Tibial nerve (tissue), 4 donors: ENCODE data around the gene BCL2. TPM values are rescaled to one million over a fixed set of nuclear protein-coding genes. Genes with fewer than 3 reads are reported as not detected.

Experiments
- DNase-seq, 2 donors: peaks; one replicate each; pipeline ENCODE4 v3.0.0-alpha.2; 2019; ENCODE audit warnings: low spot score in 2 of 2
- H3K27ac ChIP-seq, 4 donors: fragments of 200-600 bp; sonication (generic) in 3 of 4; one replicate each; pipeline ENCODE4 v1.5.1; 2017 to 2019; ENCODE audit warnings: mild to moderate bottlenecking in 1 of 4
- H3K27me3 ChIP-seq, 2 donors: fragments of 200-600 bp; sonication (generic) in 1 of 2; one replicate each; pipeline versions ENCODE4 v1.5.1 to v1.6.0; 2017 to 2019
- H3K36me3 ChIP-seq, 3 donors: fragments of 200-600 bp; sonication (generic); one replicate each; pipeline ENCODE4 v1.5.1; 2018 to 2019
- H3K4me1 ChIP-seq, 4 donors: fragments of 200-600 bp; sonication (generic) in 3 of 4; one replicate each; pipeline ENCODE4 v1.5.1; 2017 to 2019
- H3K4me3 ChIP-seq, 4 donors: fragments of 200-600 bp; sonication (generic) in 3 of 4; one replicate each; pipeline ENCODE4 v1.5.1; 2017 to 2019; ENCODE audit warnings: mild to moderate bottlenecking in 1 of 4, moderate library complexity in 1 of 4
- H3K9me3 ChIP-seq, 4 donors: fragments of 200-600 bp; sonication (generic) in 3 of 4; one replicate each; pipeline ENCODE4 v1.5.1; 2017 to 2019
- CTCF ChIP-seq, 5 experiments: fragments of 200-600 bp in 3 of 5; fragments of 450-650 bp in 2 of 5; sonication (generic) in 3 of 5; IDR thresholded peaks; one replicate each; pipeline ENCODE4 v1.5.1; 2016 to 2019; ENCODE audit warnings: antibody characterized with exemption in 5 of 5, mild to moderate bottlenecking in 3 of 5, moderate library complexity in 2 of 5
- EP300 ChIP-seq, 2 donors: sonication (generic); formaldehyde crosslinking; IDR thresholded peaks; one replicate each; pipeline ENCODE4 v1.6.1; 2017; ENCODE audit warnings: antibody characterized with exemption in 2 of 2, mild to moderate bottlenecking in 1 of 2
- POLR2A ChIP-seq, 2 donors: fragments of 450-650 bp; IDR thresholded peaks; one replicate each; pipeline ENCODE4 v1.6.1; 2017; ENCODE audit warnings: antibody characterized with exemption in 2 of 2, mild to moderate bottlenecking in 2 of 2, moderate library complexity in 2 of 2
- whole genome bisulfite sequencing, 2 donors: methylation state at CpG; one replicate each; pipeline ENCODE4 v1.1.5; 2018; 5-methylcytosine and 5-hydroxymethylcytosine counted together
- total RNA-seq, 4 donors: library from RNA; depleted of rRNA; stranded (reverse); fragments of >200 nt; gene quantifications; one replicate each; pipeline ENCODE4 v1.1.0, GENCODE V29; 2016

BCL2 gene
- total RNA-seq, 4 donors from 2014 or later = 54.7 to 79.1 (median 67.0) TPM

- Histone ChIP-seq H3K9me3 (no peaks in the 10 kb centered on the region), H3K27ac (peak overlapping the region in 3 of 4 donors; percentile 3 to 47 (median 23)), H3K4me1 (peaks cover 0 to 55% (median 24%) of the 10 kb centered on the region in 4 donors), H3K36me3 (no peaks in the 10 kb centered on the region), H3K27me3 (no peaks in the 10 kb centered on the region), H3K4me3 (no peak overlapping the region)
- TF ChIP-seq CTCF (IDR thresholded peaks at IDR 0.05) (no peak), POLR2A (IDR thresholded peaks at IDR 0.05) (no peak), EP300 (IDR thresholded peaks at IDR 0.05) (no peak)
- no peak for DNase-seq
- 65 to 72% methylated on average over 2 of the region's 2 CpGs for WGBS, 2 donors
Observed at GRCh38 chr18:63232826-63233225, 86.7 kb downstream of the BCL2 start.

GRCh38 chr18:63229971-63230370 is 89.6 kb downstream of the BCL2 start:
- TF ChIP-seq POLR2A (IDR thresholded peaks at IDR 0.05) = no peak
- no peak for TF ChIP-seq EP300 (IDR thresholded peaks at IDR 0.05)
- no peak for TF ChIP-seq CTCF (IDR thresholded peaks at IDR 0.05)
- peak overlapping the region in 3 of 4 donors; percentile 23 to 67 (median 44) for H3K27ac ChIP-seq

GRCh38 chr18:63225434-63225833 is 94.1 kb downstream of the BCL2 start:
- WGBS, 2 donors = 79 to 96% methylated on average over 5 to 6 of the region's 6 CpGs
- Histone ChIP-seq H3K27ac (no peak overlapping the region), H3K4me1 (peaks cover 0 to 26% (median 13%) of the 10 kb centered on the region in 4 donors), H3K27me3 (no peaks in the 10 kb centered on the region), H3K36me3 (peaks cover 0 to 12% (median 0%) of the 10 kb centered on the region in 3 donors), H3K4me3 (no peak overlapping the region), H3K9me3 (peaks cover 0 to 20% (median 2%) of the 10 kb centered on the region in 4 donors)
- no peak for DNase-seq
- TF ChIP-seq POLR2A (IDR thresholded peaks at IDR 0.05) (no peak), CTCF (IDR thresholded peaks at IDR 0.05) (no peak), EP300 (IDR thresholded peaks at IDR 0.05) (no peak)

More at GRCh38 chr18:63229971-63230370, 89.6 kb downstream of the BCL2 start:
- Histone ChIP-seq H3K4me3 (no peak overlapping the region), H3K36me3 (peaks cover 0 to 12% (median 0%) of the 10 kb centered on the region in 3 donors), H3K4me1 (peaks cover 0 to 36% (median 16%) of the 10 kb centered on the region in 4 donors), H3K27me3 (no peaks in the 10 kb centered on the region), H3K9me3 (peaks cover 0 to 20% (median 2%) of the 10 kb centered on the region in 4 donors)
- DNase-seq = no peak

- no peaks in the 10 kb centered on the region for H3K27me3 ChIP-seq
- no peak overlapping the region for H3K4me3 ChIP-seq
- peaks cover 0 to 12% (median 0%) of the 10 kb centered on the region in 3 donors for H3K36me3 ChIP-seq
- DNase-seq = no peak
- WGBS, 2 donors = 83 to 90% methylated on average over 2 of the region's 2 CpGs
- H3K4me1 ChIP-seq = peaks cover 0 to 18% (median 6%) of the 10 kb centered on the region in 4 donors
- TF ChIP-seq CTCF (IDR thresholded peaks at IDR 0.05) = no peak
- no peak for TF ChIP-seq EP300 (IDR thresholded peaks at IDR 0.05)
- no peak for TF ChIP-seq POLR2A (IDR thresholded peaks at IDR 0.05)
- peak overlapping the region in 2 of 4 donors; percentile 12 to 19 for H3K27ac ChIP-seq
- H3K9me3 ChIP-seq = peaks cover 0 to 20% (median 2%) of the 10 kb centered on the region in 4 donors
Observed at GRCh38 chr18:63224630-63225029, 94.9 kb downstream of the BCL2 start.

GRCh38 chr18:63223837-63224236 is 95.7 kb downstream of the BCL2 start:
- Histone ChIP-seq H3K9me3 (peaks cover 0 to 20% (median 2%) of the 10 kb centered on the region in 4 donors), H3K27ac (no peak overlapping the region), H3K4me1 (peaks cover 0 to 13% (median 4%) of the 10 kb centered on the region in 4 donors), H3K36me3 (peaks cover 0 to 12% (median 0%) of the 10 kb centered on the region in 3 donors), H3K4me3 (no peak overlapping the region), H3K27me3 (no peaks in the 10 kb centered on the region)
- WGBS, 2 donors = 51 to 60% methylated on average over 2 of the region's 2 CpGs
- TF ChIP-seq EP300 (IDR thresholded peaks at IDR 0.05) (no peak), POLR2A (IDR thresholded peaks at IDR 0.05) (no peak), CTCF (IDR thresholded peaks at IDR 0.05) (no peak)
- no peak for DNase-seq
